Keratinocyte (primary cell): ENCODE data around the gene CLIP2. TPM values are rescaled to one million over a fixed set of nuclear protein-coding genes. Genes with fewer than 3 reads are reported as not detected.

Experiments used
- DNase-seq: peaks from one replicate; pipeline ENCODE4 v3.0.0-alpha.2; 2011; ENCODE audit warnings: low read depth, missing footprints, low spot score
- FAIRE-seq: peaks from 2 replicates; lab custom pipeline; 2011; peaks lifted over from hg19 to GRCh38; lab: Jason Lieb, UNC
- H2AFZ ChIP-seq: 2 replicates; pipeline ENCODE4 v1.6.0; 2012; ENCODE audit warnings: low read length, control low read depth, inconsistent platforms; ENCODE audit not compliant: control insufficient read depth
- H3K27ac ChIP-seq: 2 replicates; pipeline ENCODE4 v1.5.1; 2011; ENCODE audit warnings: low read length; ENCODE audit not compliant: control insufficient read depth, insufficient read depth
- H3K27me3 ChIP-seq: 3 replicates; pipeline ENCODE4 v1.6.0; 2011; ENCODE audit warnings: low read length; ENCODE audit not compliant: control insufficient read depth, insufficient read depth; ENCODE audit errors: extremely low read depth
- H3K36me3 ChIP-seq, 2 experiments: 2 replicates in 1 of 2; 3 replicates in 1 of 2; pipeline ENCODE4 v1.5.1; 2011; ENCODE audit warnings: low read length in 2 of 2, mild to moderate bottlenecking in 1 of 2; ENCODE audit not compliant: control insufficient read depth in 2 of 2, insufficient read depth in 2 of 2; ENCODE audit errors: extremely low read depth in 1 of 2
- H3K4me1 ChIP-seq: 3 replicates; pipeline ENCODE4 v1.5.1; 2011; ENCODE audit warnings: low read length; ENCODE audit not compliant: control insufficient read depth, insufficient read depth; ENCODE audit errors: extremely low read depth
- H3K4me2 ChIP-seq: 3 replicates; pipeline ENCODE4 v1.6.0; 2011; ENCODE audit warnings: low read depth, low read length; ENCODE audit not compliant: control insufficient read depth, insufficient read depth; ENCODE audit errors: extremely low read depth
- H3K4me3 ChIP-seq, 3 experiments: fragments of 200-600 bp in 1 of 3; sonication (generic) in 1 of 3; 2 replicates in 2 of 3; 3 replicates in 1 of 3; pipeline ENCODE4 v1.5.1; 2011 to 2016; ENCODE audit warnings: low read length in 3 of 3, mild to moderate bottlenecking in 3 of 3, control low read depth in 2 of 3, inconsistent platforms in 1 of 3, low read depth in 1 of 3, mixed read lengths in 1 of 3, mixed run types in 1 of 3, moderate library complexity in 1 of 3; ENCODE audit not compliant: control insufficient read depth in 2 of 3, insufficient read depth in 2 of 3; ENCODE audit errors: extremely low read depth in 1 of 3
- H3K79me2 ChIP-seq: 2 replicates; pipeline ENCODE4 v1.6.0; 2012; ENCODE audit warnings: low read length; ENCODE audit not compliant: control insufficient read depth, insufficient read depth
- H3K9ac ChIP-seq: 3 replicates; pipeline ENCODE4 v1.6.0; 2011; ENCODE audit warnings: low read length; ENCODE audit not compliant: control insufficient read depth, insufficient read depth; ENCODE audit errors: extremely low read depth
- H3K9me1 ChIP-seq: 3 replicates; pipeline ENCODE4 v1.6.0; 2011; ENCODE audit warnings: low read length; ENCODE audit not compliant: control insufficient read depth, insufficient read depth; ENCODE audit errors: extremely low read depth
- H3K9me3 ChIP-seq: 2 replicates; pipeline ENCODE4 v1.5.1; 2012; ENCODE audit warnings: low read depth, low read length; ENCODE audit not compliant: control insufficient read depth
- H4K20me1 ChIP-seq: 3 replicates; pipeline ENCODE4 v1.6.0; 2011; ENCODE audit warnings: low read length; ENCODE audit not compliant: control insufficient read depth, insufficient read depth; ENCODE audit errors: extremely low read depth
- CTCF ChIP-seq, 3 experiments: IDR thresholded peaks in 1 of 3; conservative IDR thresholded peaks in 1 of 3; optimal IDR thresholded peaks in 1 of 3; 2 replicates in 2 of 3; 3 replicates in 1 of 3; pipeline versions ENCODE3 to v1.5.1; 2011; ENCODE audit warnings: low read length in 3 of 3, mild to moderate bottlenecking in 3 of 3, moderate library complexity in 2 of 3, control low read depth in 1 of 3, inconsistent platforms in 1 of 3; ENCODE audit not compliant: insufficient read depth in 2 of 3; ENCODE audit errors: extremely low read depth in 1 of 3
- EZH2 ChIP-seq: IDR thresholded peaks from one replicate; pipeline ENCODE4 v1.6.1; 2012; ENCODE audit warnings: inconsistent platforms, mild to moderate bottlenecking, low read length, moderate library complexity
- dilution Hi-C: fragments of 300-500 bp; cut with MboI; formaldehyde crosslinking; loops from one replicate; pipeline ENCODE4 v1.7.0; 2020; ENCODE audit warnings: low sequenced_read_pairs; ENCODE audit not compliant: extremely low pct_ligation_motif_present
- polyA plus RNA-seq, 5 experiments: library from polyadenylated mRNA; depleted of rRNA in 3 of 5; stranded (reverse) in 3 of 5; stranded (forward) in 1 of 5; unstranded in 1 of 5; fragments of >200 nt; gene quantifications; 1 replicate in 1 of 5; 2 replicates in 3 of 5; 3 replicates in 1 of 5; pipeline versions ENCODE4 v1.2.1 to v1.2.3, GENCODE V29; 2011 to 2012; ENCODE audit warnings: missing spikeins in 2 of 5, low read depth in 1 of 5, low replicate concordance in 1 of 5

Gene CLIP2
- polyA plus RNA-seq, 1 donor (not counting 4 experiments of a cell fraction or from before 2014, with no cell fraction given) = 2.6 TPM

DNA sequence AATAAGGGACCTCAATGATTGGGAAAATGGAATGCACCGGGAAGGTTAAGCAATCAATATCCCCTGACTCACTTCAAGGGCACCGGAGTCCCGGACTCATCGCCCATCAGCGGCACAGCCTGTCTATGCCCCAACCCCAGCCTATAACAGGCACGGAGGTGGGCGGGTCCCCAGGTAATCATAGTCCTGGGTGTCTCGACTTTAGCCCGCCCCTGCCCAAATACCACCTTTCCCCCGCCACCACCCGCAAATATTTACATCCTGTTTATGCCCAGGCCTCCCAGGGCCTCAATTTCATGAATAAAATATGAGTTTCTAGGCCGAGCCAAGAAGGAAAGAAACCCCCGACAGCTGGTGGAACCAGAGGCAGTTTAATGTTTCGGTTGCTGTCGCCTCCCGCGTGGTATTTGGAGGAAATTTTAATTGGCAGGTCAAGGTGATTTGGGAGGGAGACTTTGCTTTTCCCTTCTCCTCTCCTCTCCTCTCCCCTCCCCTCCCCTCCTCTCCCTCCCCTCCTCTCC is 19.4 kb upstream of the CLIP2 start:
- TF ChIP-seq EZH2 = no peak
- TF ChIP-seq CTCF (optimal IDR thresholded peaks at IDR 0.05 in 1 of 3, IDR thresholded peaks at IDR 0.05 in 1 of 3, conservative IDR thresholded peaks at IDR 0.05 in 1 of 3; ENCODE audit: extremely low read depth in 1 of 3, insufficient read depth in 2 of 3, low read length in 3 of 3) = no peak
- Histone ChIP-seq H3K9me3 (no peaks in the 10 kb centered on the region), H3K27me3 (no peaks in the 10 kb centered on the region), H3K4me3 (peak overlapping the region; percentile 33 to 75 (median 70)), H4K20me1 (no peaks in the 10 kb centered on the region), H3K27ac (no peak overlapping the region), H3K4me2 (peak overlapping the region; percentile 80), H3K79me2 (no peaks in the 10 kb centered on the region), H2AFZ (peak overlapping the region; percentile 68), H3K9me1 (no peaks in the 10 kb centered on the region), H3K4me1 (peaks cover 15% of the 10 kb centered on the region), H3K36me3 (no peaks in the 10 kb centered on the region), H3K9ac (peak overlapping the region; percentile 28)
- dilution Hi-C loops = no loop called here
- DNase-seq (no peak), FAIRE-seq (no peak)

DNA sequence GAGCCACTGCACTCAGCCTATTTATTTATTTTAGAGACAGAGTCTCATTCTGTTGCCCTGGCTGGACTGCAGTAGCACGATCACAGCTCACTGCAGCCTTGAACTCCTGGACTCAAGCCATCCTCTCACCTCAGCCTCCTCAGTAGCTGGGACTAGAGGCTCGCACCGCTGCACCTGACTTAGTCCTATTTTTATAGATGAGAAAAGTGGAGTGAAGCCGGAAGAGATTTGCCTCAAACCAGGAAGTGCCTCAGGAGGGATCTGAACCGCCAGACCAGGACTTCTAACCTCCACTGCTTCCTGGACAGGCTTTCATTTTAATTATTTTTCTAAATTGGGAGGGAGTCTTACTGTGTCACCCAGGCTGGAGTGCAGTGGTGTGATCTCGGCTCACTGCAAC is 17.5 kb upstream of the CLIP2 start:
- Histone ChIP-seq H3K27me3 (no peaks in the 10 kb centered on the region), H3K4me3 (no peak overlapping the region), H3K9ac (no peak overlapping the region), H3K27ac (no peak overlapping the region), H3K4me2 (no peak overlapping the region), H3K9me1 (no peaks in the 10 kb centered on the region), H3K79me2 (no peaks in the 10 kb centered on the region), H3K4me1 (peaks cover 15% of the 10 kb centered on the region), H2AFZ (no peak overlapping the region), H3K36me3 (no peaks in the 10 kb centered on the region), H4K20me1 (no peaks in the 10 kb centered on the region), H3K9me3 (no peaks in the 10 kb centered on the region)
- FAIRE-seq (no peak), DNase-seq (no peak)
- dilution Hi-C loops = no loop called here
- TF ChIP-seq EZH2 (no peak), CTCF (optimal IDR thresholded peaks at IDR 0.05 in 1 of 3, IDR thresholded peaks at IDR 0.05 in 1 of 3, conservative IDR thresholded peaks at IDR 0.05 in 1 of 3; ENCODE audit: extremely low read depth in 1 of 3, insufficient read depth in 2 of 3, low read length in 3 of 3) (no peak)
